ENCODE data around the gene SDK2.

SDK2 gene

GRCh38 chr17:73410586-73411312 lies 233.5 kb downstream of the SDK2 start:
- no peak for DNase-seq

- no peak for DNase-seq
These were observed 240.0 kb downstream of the SDK2 start for GRCh38 chr17:73404246-73404645.

GRCh38 chr17:73402466-73402865 lies 241.8 kb downstream of the SDK2 start:
- no peak for DNase-seq

- DNase-seq, result peak; percentile 9 to 38
These were observed 242.3 kb downstream of the SDK2 start for GRCh38 chr17:73401911-73402310.

GRCh38 chr17:73400915-73401545 lies 243.2 kb downstream of the SDK2 start:
- DNase-seq, result no peak

- no peak for DNase-seq
These were observed 245.2 kb downstream of the SDK2 start for GRCh38 chr17:73399056-73399455.

- DNase-seq, result no peak
These were observed 246.2 kb downstream of the SDK2 start for GRCh38 chr17:73397856-73398540.

- DNase-seq, result no peak
These were observed 246.9 kb downstream of the SDK2 start for GRCh38 chr17:73397278-73397826.

GRCh38 chr17:73396431-73397277 lies 247.6 kb downstream of the SDK2 start:
- no peak for DNase-seq

- no peak for DNase-seq
These were observed 249.5 kb downstream of the SDK2 start for GRCh38 chr17:73394512-73395450.

GRCh38 chr17:73393962-73394361 lies 250.3 kb downstream of the SDK2 start:
- DNase-seq, result no peak

GRCh38 chr17:73393381-73393780 lies 250.9 kb downstream of the SDK2 start:
- DNase-seq, result no peak

- no peak for DNase-seq
These were observed 252.6 kb downstream of the SDK2 start for GRCh38 chr17:73391331-73392265.

- DNase-seq, result no peak
These were observed 253.4 kb downstream of the SDK2 start for GRCh38 chr17:73390851-73391250.

- no peak for DNase-seq
These were observed 254.0 kb downstream of the SDK2 start for GRCh38 chr17:73390221-73390620.

GRCh38 chr17:73389411-73389810 lies 254.8 kb downstream of the SDK2 start:
- no peak for DNase-seq

GRCh38 chr17:73388578-73388905 lies 255.7 kb downstream of the SDK2 start:
- DNase-seq, result no peak

- DNase-seq, result no peak
These were observed 256.3 kb downstream of the SDK2 start for GRCh38 chr17:73387746-73388577.

GRCh38 chr17:73386561-73386960 lies 257.7 kb downstream of the SDK2 start:
- no peak for DNase-seq

- no peak for DNase-seq
These were observed 259.3 kb downstream of the SDK2 start for GRCh38 chr17:73384926-73385325.

Data from CD4-positive, alpha-beta T cell treated with Interleukin-4 for 1 hour (primary cell).